ENCODE data around the gene ARHGEF16. TPM values are rescaled to one million over a fixed set of nuclear protein-coding genes. Genes with fewer than 3 reads are reported as not detected.

Gene ARHGEF16
- polyA plus RNA-seq, 1 experiment = 0.04 TPM

DNA sequence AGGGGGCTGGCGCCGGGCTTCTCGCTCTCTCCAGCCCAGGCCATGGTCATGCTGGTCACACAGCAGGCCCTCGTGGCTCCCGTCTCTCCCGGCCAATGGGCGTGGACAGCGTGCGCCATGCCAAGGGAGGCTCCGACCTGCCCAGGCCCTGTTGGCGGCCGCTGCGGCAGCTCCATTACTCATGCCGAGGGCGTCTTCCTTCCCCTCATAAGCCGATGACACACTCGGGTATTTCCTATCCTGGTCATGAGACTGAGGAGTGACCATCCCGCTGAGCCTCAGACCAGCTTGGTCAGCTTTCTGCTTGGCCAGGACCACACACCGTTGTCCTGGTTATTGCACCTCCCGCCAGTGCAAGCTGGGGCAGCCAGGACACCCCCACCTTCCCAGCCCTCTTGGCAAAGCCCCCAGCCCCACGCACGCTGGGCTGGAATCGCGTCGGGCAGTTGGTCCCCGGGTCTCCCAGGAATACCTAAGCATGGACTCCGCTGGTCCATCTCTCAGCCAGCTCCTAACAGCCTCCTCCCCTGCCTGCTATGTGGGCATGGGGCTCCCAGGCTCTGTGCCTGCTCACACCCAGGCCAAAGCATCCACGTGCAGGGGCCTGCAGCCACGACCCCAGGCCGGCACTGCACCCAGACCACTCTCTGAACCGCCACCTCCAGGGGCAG, 49.8 kb downstream of the ARHGEF16 start:
- DNase-seq (ENCODE audit: low read depth) = peak; percentile 88
- TF ChIP-seq, protein P1, sequence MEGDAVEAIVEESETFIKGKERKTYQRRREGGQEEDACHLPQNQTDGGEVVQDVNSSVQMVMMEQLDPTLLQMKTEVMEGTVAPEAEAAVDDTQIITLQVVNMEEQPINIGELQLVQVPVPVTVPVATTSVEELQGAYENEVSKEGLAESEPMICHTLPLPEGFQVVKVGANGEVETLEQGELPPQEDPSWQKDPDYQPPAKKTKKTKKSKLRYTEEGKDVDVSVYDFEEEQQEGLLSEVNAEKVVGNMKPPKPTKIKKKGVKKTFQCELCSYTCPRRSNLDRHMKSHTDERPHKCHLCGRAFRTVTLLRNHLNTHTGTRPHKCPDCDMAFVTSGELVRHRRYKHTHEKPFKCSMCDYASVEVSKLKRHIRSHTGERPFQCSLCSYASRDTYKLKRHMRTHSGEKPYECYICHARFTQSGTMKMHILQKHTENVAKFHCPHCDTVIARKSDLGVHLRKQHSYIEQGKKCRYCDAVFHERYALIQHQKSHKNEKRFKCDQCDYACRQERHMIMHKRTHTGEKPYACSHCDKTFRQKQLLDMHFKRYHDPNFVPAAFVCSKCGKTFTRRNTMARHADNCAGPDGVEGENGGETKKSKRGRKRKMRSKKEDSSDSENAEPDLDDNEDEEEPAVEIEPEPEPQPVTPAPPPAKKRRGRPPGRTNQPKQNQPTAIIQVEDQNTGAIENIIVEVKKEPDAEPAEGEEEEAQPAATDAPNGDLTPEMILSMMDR (IDR thresholded peaks at IDR 0.05; ENCODE audit: insufficient read depth, low read depth, low read length) = no peak
- POLR2A ChIA-PET = no interaction called here
- Histone ChIP-seq H3K36me3 (ENCODE audit: control insufficient read depth, insufficient read depth, low read length) (peaks cover 60% of the 10 kb centered on the region), H3K4me3 (ENCODE audit: low read depth, low read length) (no peak overlapping the region), H3K27me3 (ENCODE audit: control insufficient read depth, insufficient read depth, low read length) (no peaks in the 10 kb centered on the region)
- CTCF ChIA-PET = interaction anchor here (0.5 to 4.8 kb wide), 12 partner anchors 9 to 116 kb away, joined by 3 to 22 read pairs (median 4); no protein-coding TSS in a partner anchor

DNA sequence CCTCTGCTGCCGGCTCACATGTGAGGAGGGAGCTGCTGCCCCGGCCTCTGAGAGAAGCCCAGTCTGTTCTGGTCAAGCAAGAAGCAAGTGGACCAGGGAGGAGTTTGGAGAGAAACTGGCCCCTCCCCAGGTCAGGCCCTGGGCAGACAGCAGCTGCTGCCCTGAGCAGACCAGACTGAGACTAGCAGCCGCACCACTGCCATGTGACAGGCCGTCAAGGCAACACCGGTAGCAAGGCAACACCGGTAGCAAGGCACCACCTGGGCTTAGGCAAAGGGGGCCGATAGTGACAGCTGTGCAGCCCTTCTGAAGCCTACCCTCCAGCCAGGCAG, 50.3 kb downstream of the ARHGEF16 start:
- peaks cover 58% of the 10 kb centered on the region for H3K36me3 ChIP-seq (ENCODE audit: control insufficient read depth, insufficient read depth, low read length)
- ChIA-PET POLR2A (no interaction called here), CTCF (interaction anchor here (0.5 to 4.8 kb wide), 7 partner anchors 9 to 48 kb away, joined by 3 to 22 read pairs (median 5); no protein-coding TSS in a partner anchor)
- no peak overlapping the region for H3K4me3 ChIP-seq (ENCODE audit: low read depth, low read length)
- TF ChIP-seq, protein P1 (IDR thresholded peaks at IDR 0.05; ENCODE audit: insufficient read depth, low read depth, low read length) = no peak
- no peaks in the 10 kb centered on the region for H3K27me3 ChIP-seq (ENCODE audit: control insufficient read depth, insufficient read depth, low read length)
- no peak for DNase-seq (ENCODE audit: low read depth)

GRCh38 chr1:3505161-3505560, 50.7 kb downstream of the ARHGEF16 start:
- Histone ChIP-seq H3K27me3 (ENCODE audit: control insufficient read depth, insufficient read depth, low read length) (no peaks in the 10 kb centered on the region), H3K36me3 (ENCODE audit: control insufficient read depth, insufficient read depth, low read length) (peaks cover 57% of the 10 kb centered on the region), H3K4me3 (ENCODE audit: low read depth, low read length) (no peak overlapping the region)
- DNase-seq (ENCODE audit: low read depth) = no peak
- TF ChIP-seq, protein P1 (IDR thresholded peaks at IDR 0.05; ENCODE audit: insufficient read depth, low read depth, low read length) = no peak
- POLR2A ChIA-PET = no interaction called here
- CTCF ChIA-PET = interaction anchor here (0.6 to 4.8 kb wide), 4 partner anchors 10 to 48 kb away, joined by 3 to 22 read pairs (median 6); no protein-coding TSS in a partner anchor

DNA sequence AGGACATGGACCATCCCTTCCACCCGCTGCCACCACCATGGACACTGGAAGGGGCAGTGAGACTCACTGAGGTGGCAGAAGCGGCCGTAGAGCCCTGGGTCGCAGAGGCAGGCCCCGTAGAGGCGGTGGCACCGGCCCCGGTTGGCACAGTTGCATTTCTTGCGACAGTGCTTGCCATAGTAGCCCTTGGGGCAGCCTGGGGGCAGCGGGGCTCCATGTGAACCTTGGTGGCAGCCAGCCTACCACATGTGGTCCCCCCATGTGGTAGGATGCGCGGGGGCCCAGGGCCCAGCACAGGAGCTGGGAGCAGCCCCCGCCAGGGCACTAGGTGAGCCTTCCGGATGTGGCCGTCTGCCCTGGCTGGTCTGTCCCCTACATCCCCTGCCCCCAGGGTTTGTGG, 51.6 kb downstream of the ARHGEF16 start:
- POLR2A ChIA-PET = no interaction called here
- Histone ChIP-seq H3K4me3 (ENCODE audit: low read depth, low read length) (no peak overlapping the region), H3K36me3 (ENCODE audit: control insufficient read depth, insufficient read depth, low read length) (peaks cover 52% of the 10 kb centered on the region), H3K27me3 (ENCODE audit: control insufficient read depth, insufficient read depth, low read length) (no peaks in the 10 kb centered on the region)
- CTCF ChIA-PET = interaction anchor here (1.0 to 4.8 kb wide), 4 partner anchors 16 to 114 kb away, joined by 3 to 22 read pairs (median 4); no protein-coding TSS in a partner anchor
- TF ChIP-seq, protein P1 (IDR thresholded peaks at IDR 0.05; ENCODE audit: insufficient read depth, low read depth, low read length) = no peak
- DNase-seq (ENCODE audit: low read depth) = no peak

- Histone ChIP-seq H3K4me3 (ENCODE audit: low read depth, low read length) (no peak overlapping the region), H3K27me3 (ENCODE audit: control insufficient read depth, insufficient read depth, low read length) (no peaks in the 10 kb centered on the region), H3K36me3 (ENCODE audit: control insufficient read depth, insufficient read depth, low read length) (peaks cover 54% of the 10 kb centered on the region)
- CTCF ChIA-PET = interaction anchor here (1.0 to 1.6 kb wide), 3 partner anchors 11 to 113 kb away, joined by 3 to 6 read pairs (median 4); no protein-coding TSS in a partner anchor
- POLR2A ChIA-PET = no interaction called here
- DNase-seq (ENCODE audit: low read depth) = no peak
- TF ChIP-seq, protein P1 (IDR thresholded peaks at IDR 0.05; ENCODE audit: insufficient read depth, low read depth, low read length) = no peak
These were observed 52.5 kb downstream of the ARHGEF16 start for GRCh38 chr1:3506943-3507342.

Measured in BJ (cell line).